HG02884 (cell line): ENCODE data around the gene TXNDC5.
"Not testable (repeated sequence)": the region's sequence is repeated elsewhere in the genome, so short reads cannot be mapped to it uniquely, and the experiment has no call there.

Source experiments
- ATAC-seq: cut with Tn5 transposase; IDR thresholded peaks from one replicate; pipeline ENCODE4 v1.9.1; 2021; ENCODE audit warnings: mild to moderate bottlenecking, moderate library complexity; ENCODE audit not compliant: unreplicated experiment

TXNDC5 gene

GRCh38 chr6:7914991-7915789 is 4.6 kb upstream of the TXNDC5 start:
- no peak for ATAC-seq

- ATAC-seq: no peak
Observed at GRCh38 chr6:7914311-7914710, 3.7 kb upstream of the TXNDC5 start.

GRCh38 chr6:7912736-7913517 is 2.3 kb upstream of the TXNDC5 start:
- ATAC-seq: no peak

GRCh38 chr6:7912024-7912423 is 1.4 kb upstream of the TXNDC5 start:
- no peak for ATAC-seq

GRCh38 chr6:7911345-7911725 is 747 bp upstream of the TXNDC5 start:
- ATAC-seq: no peak

- ATAC-seq: peak; percentile 26
Observed at GRCh38 chr6:7910298-7910653, 312 bp downstream of the TXNDC5 start.

GRCh38 chr6:7909323-7910276 is 988 bp downstream of the TXNDC5 start:
- peak; percentile 29 for ATAC-seq

GRCh38 chr6:7907159-7907558 is 3.4 kb downstream of the TXNDC5 start:
- no peak for ATAC-seq

GRCh38 chr6:7906741-7907140 is 3.8 kb downstream of the TXNDC5 start:
- no peak for ATAC-seq

GRCh38 chr6:7905416-7905815 is 5.2 kb downstream of the TXNDC5 start:
- no peak for ATAC-seq

- ATAC-seq: no peak
Observed at GRCh38 chr6:7904654-7905319, 5.8 kb downstream of the TXNDC5 start.

- no peak for ATAC-seq
Observed at GRCh38 chr6:7903673-7904072, 6.9 kb downstream of the TXNDC5 start.

GRCh38 chr6:7902867-7903266 is 7.7 kb downstream of the TXNDC5 start:
- ATAC-seq: no peak

GRCh38 chr6:7902221-7902620 is 8.4 kb downstream of the TXNDC5 start:
- no peak for ATAC-seq

GRCh38 chr6:7901780-7902179 is 8.8 kb downstream of the TXNDC5 start:
- ATAC-seq: no peak

GRCh38 chr6:7901056-7901455 is 9.5 kb downstream of the TXNDC5 start:
- ATAC-seq: no peak

GRCh38 chr6:7900621-7901020 is 10.0 kb downstream of the TXNDC5 start:
- no peak for ATAC-seq

GRCh38 chr6:7899889-7900213 is 10.7 kb downstream of the TXNDC5 start:
- ATAC-seq: no peak

GRCh38 chr6:7899101-7899888 is 11.3 kb downstream of the TXNDC5 start:
- ATAC-seq: no peak

- ATAC-seq: not testable (repeated sequence)
Observed at GRCh38 chr6:7898193-7898586, 12.4 kb downstream of the TXNDC5 start.
